ENCODE data around the gene GXYLT2. TPM values are rescaled to one million over a fixed set of nuclear protein-coding genes. Genes with fewer than 3 reads are reported as not detected.

Gene GXYLT2
- total and polyA plus RNA-seq, 8 donors: 12.4 to 27.9 (median 16.7) TPM

GRCh38 chr3:73021301-73021835 lies 133.5 kb downstream of the GXYLT2 start:
- peaks cover 8 to 45% of the 10 kb centered on the region in 2 donors for H3K4me1 ChIP-seq
- intact Hi-C loops (cut with DNase I): no loop called here
- ATAC-seq: no peak
- no peak for TF ChIP-seq CTCF (IDR thresholded peaks at IDR 0.05)
- H3K36me3 ChIP-seq: no peaks in the 10 kb centered on the region
- H3K27me3 ChIP-seq: no peaks in the 10 kb centered on the region
- no peak overlapping the region for H3K27ac ChIP-seq
- H3K9me3 ChIP-seq: no peaks in the 10 kb centered on the region
- no peak overlapping the region for H3K4me3 ChIP-seq
- DNase-seq: no peak

GRCh38 chr3:73024836-73025235 lies 137.0 kb downstream of the GXYLT2 start:
- Histone ChIP-seq H3K27me3 (no peaks in the 10 kb centered on the region), H3K27ac (no peak overlapping the region), H3K9me3 (no peaks in the 10 kb centered on the region), H3K36me3 (no peaks in the 10 kb centered on the region), H3K4me1 (peaks cover 8 to 62% of the 10 kb centered on the region in 2 donors), H3K4me3 (no peak overlapping the region)
- intact Hi-C loops (cut with DNase I): no loop called here
- TF ChIP-seq CTCF (IDR thresholded peaks at IDR 0.05): no peak
- ATAC-seq: no peak
- DNase-seq: no peak

- intact Hi-C loops (cut with DNase I): no loop called here
- ATAC-seq: no peak
Observed at GRCh38 chr3:73026111-73026759, 138.4 kb downstream of the GXYLT2 start.

More at GRCh38 chr3:73026111-73026759, 138.4 kb downstream of the GXYLT2 start:
- peaks cover 8 to 53% of the 10 kb centered on the region in 2 donors for H3K4me1 ChIP-seq
- no peaks in the 10 kb centered on the region for H3K36me3 ChIP-seq
- H3K27ac ChIP-seq: no peak overlapping the region
- no peaks in the 10 kb centered on the region for H3K9me3 ChIP-seq
- no peaks in the 10 kb centered on the region for H3K27me3 ChIP-seq
- no peak for DNase-seq
- no peak overlapping the region for H3K4me3 ChIP-seq
- no peak for TF ChIP-seq CTCF (IDR thresholded peaks at IDR 0.05)

Other genes with a start within 250 kb of the GXYLT2 start
- 10 to 100 TPM; 18.3 to 19.4 TPM for gene SHQ1, start 39.6 kb upstream of the GXYLT2 start, total RNA-seq
- gene SHQ1, start 39.6 kb upstream of the GXYLT2 start, polyA plus RNA-seq (ENCODE audit: insufficient read length in 6 of 6): 10 to 100 TPM; 20.8 to 25.7 (median 21.3) TPM
- gene PPP4R2, start 108.8 kb downstream of the GXYLT2 start, total RNA-seq: 10 to 100 TPM; 71.5 to 73.0 TPM
- 10 to 100 TPM; 81.0 to 91.7 (median 88.3) TPM for gene PPP4R2, start 108.8 kb downstream of the GXYLT2 start, polyA plus RNA-seq (ENCODE audit: insufficient read length in 6 of 6)
- 1 to 10 TPM; 3.7 to 4.0 TPM for gene EBLN2, start 173.6 kb downstream of the GXYLT2 start, total RNA-seq
- gene EBLN2, start 173.6 kb downstream of the GXYLT2 start, polyA plus RNA-seq (ENCODE audit: insufficient read length in 6 of 6): 10 to 100 TPM in 1 of 6 donors, 1 to 10 TPM in 5; 6.4 to 10.2 (median 9.5) TPM